Activated naive CD8-positive, alpha-beta T cell treated with anti-CD3 and anti-CD28 coated beads for 36 hours (primary cell): ENCODE measurements around the gene HOXC12. TPM values are rescaled to one million over a fixed set of nuclear protein-coding genes. Genes with fewer than 3 reads are reported as not detected.
A peak's percentile ranks its signal among the peaks of the same experiment; 100 is the strongest.

ENCODE experiments used
- DNase-seq: peaks from one replicate; pipeline ENCODE4 v3.0.0; 2021
- H3K27ac Mint-ChIP-seq: one replicate; pipeline ENCODE4 v1.8.0; 2022; ENCODE audit warnings: mild to moderate bottlenecking, moderate library complexity, mixed read lengths
- H3K27me3 Mint-ChIP-seq: one replicate; pipeline ENCODE4 v1.8.0; 2022; ENCODE audit warnings: mild to moderate bottlenecking, mixed read lengths
- H3K36me3 Mint-ChIP-seq: one replicate; pipeline ENCODE4 v1.8.0; 2021; ENCODE audit warnings: mild to moderate bottlenecking, mixed read lengths
- H3K4me1 Mint-ChIP-seq: one replicate; pipeline ENCODE4 v1.8.0; 2021; ENCODE audit warnings: mixed read lengths
- H3K4me3 Mint-ChIP-seq: one replicate; pipeline ENCODE4 v1.8.0; 2022; ENCODE audit warnings: mild to moderate bottlenecking, moderate library complexity, mixed read lengths
- H3K9me3 Mint-ChIP-seq: one replicate; pipeline ENCODE4 v1.8.0; 2022; ENCODE audit warnings: mixed read lengths
- total RNA-seq, 2 experiments: library from RNA; stranded (reverse); gene quantifications; one replicate each; pipeline ENCODE4 v1.2.3, GENCODE V29; 2021

HOXC12 gene
- total RNA-seq, 2 experiments from 2014 or later: not detected

GRCh38 chr12:53971129-53971528 is 16.4 kb downstream of the HOXC12 start:
- DNase-seq: no peak
- Mint-ChIP-seq H3K9me3 (peaks cover 9% of the 10 kb centered on the region), H3K4me3 (no peak overlapping the region), H3K27ac (no peak overlapping the region), H3K4me1 (peaks cover 22% of the 10 kb centered on the region), H3K27me3 (peaks cover 97% of the 10 kb centered on the region), H3K36me3 (peaks cover 6% of the 10 kb centered on the region)

DNA sequence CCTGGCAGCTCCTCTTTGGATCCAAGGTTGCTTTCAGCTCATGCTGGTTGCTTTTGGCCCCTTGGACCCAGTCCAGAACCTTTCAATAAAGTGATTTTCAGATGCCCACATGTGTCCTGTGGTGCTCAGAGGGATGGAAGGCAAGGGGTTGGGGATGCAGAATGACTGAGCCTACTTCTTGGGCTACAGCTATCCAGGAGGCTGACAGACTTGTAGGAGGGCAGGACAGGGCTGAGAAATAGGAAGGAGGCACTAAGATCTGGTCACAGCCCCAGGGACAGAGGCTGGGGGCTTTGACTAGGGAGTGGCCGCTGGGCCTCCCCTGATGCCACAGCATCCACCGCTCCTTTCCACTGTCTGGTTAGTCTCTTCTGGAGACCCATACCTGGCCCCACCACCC is 17.0 kb downstream of the HOXC12 start:
- Mint-ChIP-seq H3K36me3 (peaks cover 6% of the 10 kb centered on the region), H3K27ac (no peak overlapping the region), H3K4me3 (no peak overlapping the region), H3K9me3 (peaks cover 9% of the 10 kb centered on the region), H3K27me3 (peaks cover 97% of the 10 kb centered on the region), H3K4me1 (peaks cover 16% of the 10 kb centered on the region)
- no peak for DNase-seq

GRCh38 chr12:53972152-53972702 is 17.5 kb downstream of the HOXC12 start:
- H3K27me3 Mint-ChIP-seq: peaks cover 97% of the 10 kb centered on the region
- H3K4me3 Mint-ChIP-seq: no peak overlapping the region
- DNase-seq: no peak
- peaks cover 15% of the 10 kb centered on the region for H3K4me1 Mint-ChIP-seq
- H3K27ac Mint-ChIP-seq: no peak overlapping the region
- peaks cover 6% of the 10 kb centered on the region for H3K36me3 Mint-ChIP-seq
- H3K9me3 Mint-ChIP-seq: peaks cover 9% of the 10 kb centered on the region

DNA sequence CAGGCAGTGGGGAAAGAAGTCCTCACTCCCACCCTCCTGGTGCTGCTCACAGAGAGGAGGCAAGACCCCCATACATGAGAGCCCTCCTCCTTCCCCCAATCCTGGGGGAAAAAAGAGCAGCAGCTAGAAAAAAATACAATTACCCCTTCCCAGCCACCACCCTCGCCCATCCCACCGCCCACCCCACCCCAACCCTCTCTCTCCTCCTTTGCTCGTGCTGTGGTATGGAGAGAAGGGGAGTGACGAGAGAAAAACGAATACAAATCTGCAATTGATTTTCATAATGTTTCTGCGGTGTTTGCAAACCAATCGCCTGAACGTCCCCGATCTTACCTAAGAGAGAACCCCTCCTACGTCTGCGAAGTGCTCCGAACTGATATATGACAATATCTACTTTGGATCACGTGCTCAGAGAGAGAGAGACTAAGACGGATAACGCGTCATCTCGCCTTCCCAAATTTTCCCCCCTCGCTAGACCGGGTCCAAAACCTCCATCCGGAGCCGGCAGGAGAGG is 18.1 kb downstream of the HOXC12 start, which contains the start of gene HOXC11:
Gene HOXC11 (plus strand): TSS at position 405 of the 514 bp plus-strand sequence. CDS start 116 bp downstream, outside the sequence.
- Mint-ChIP-seq H3K4me3 (peak within 1 kb of the TSS; percentile 29), H3K36me3 (peaks cover 6% of the 10 kb centered on the region), H3K27me3 (peaks cover 97% of the 10 kb centered on the region), H3K4me1 (peaks cover 15% of the 10 kb centered on the region), H3K9me3 (peaks cover 9% of the 10 kb centered on the region), H3K27ac (peak within 1 kb of the TSS; percentile 57)
- no peak for DNase-seq

DNA sequence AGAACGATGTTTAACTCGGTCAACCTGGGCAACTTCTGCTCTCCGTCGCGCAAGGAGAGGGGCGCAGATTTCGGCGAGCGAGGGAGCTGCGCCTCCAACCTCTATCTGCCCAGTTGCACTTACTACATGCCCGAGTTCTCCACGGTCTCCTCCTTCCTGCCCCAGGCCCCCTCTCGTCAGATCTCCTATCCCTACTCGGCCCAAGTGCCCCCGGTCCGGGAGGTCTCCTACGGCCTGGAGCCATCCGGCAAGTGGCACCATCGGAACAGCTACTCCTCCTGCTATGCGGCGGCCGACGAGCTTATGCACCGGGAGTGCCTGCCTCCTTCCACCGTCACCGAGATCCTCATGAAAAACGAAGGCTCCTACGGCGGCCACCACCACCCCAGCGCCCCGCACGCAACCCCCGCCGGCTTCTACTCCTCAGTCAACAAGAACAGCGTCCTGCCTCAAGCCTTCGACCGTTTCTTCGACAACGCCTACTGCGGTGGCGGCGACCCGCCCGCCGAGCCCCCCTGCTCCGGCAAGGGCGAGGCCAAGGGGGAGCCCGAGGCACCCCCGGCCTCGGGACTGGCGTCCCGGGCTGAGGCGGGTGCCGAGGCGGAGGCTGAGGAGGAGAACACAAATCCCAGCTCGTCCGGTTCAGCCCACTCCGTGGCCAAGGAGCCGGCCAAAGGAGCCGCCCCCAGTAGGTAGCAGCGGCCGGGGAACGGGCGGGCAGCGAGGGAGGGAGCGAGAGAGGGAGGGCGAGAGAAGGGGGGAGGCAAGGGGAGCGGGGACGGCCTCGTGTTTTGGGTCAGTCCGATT is 18.7 kb downstream of the HOXC12 start:
- no peak for DNase-seq
- Mint-ChIP-seq H3K36me3 (peaks cover 6% of the 10 kb centered on the region), H3K9me3 (peaks cover 9% of the 10 kb centered on the region), H3K27me3 (peaks cover 97% of the 10 kb centered on the region), H3K4me1 (peaks cover 19% of the 10 kb centered on the region), H3K27ac (no peak overlapping the region), H3K4me3 (peak overlapping the region; percentile 29)

DNA sequence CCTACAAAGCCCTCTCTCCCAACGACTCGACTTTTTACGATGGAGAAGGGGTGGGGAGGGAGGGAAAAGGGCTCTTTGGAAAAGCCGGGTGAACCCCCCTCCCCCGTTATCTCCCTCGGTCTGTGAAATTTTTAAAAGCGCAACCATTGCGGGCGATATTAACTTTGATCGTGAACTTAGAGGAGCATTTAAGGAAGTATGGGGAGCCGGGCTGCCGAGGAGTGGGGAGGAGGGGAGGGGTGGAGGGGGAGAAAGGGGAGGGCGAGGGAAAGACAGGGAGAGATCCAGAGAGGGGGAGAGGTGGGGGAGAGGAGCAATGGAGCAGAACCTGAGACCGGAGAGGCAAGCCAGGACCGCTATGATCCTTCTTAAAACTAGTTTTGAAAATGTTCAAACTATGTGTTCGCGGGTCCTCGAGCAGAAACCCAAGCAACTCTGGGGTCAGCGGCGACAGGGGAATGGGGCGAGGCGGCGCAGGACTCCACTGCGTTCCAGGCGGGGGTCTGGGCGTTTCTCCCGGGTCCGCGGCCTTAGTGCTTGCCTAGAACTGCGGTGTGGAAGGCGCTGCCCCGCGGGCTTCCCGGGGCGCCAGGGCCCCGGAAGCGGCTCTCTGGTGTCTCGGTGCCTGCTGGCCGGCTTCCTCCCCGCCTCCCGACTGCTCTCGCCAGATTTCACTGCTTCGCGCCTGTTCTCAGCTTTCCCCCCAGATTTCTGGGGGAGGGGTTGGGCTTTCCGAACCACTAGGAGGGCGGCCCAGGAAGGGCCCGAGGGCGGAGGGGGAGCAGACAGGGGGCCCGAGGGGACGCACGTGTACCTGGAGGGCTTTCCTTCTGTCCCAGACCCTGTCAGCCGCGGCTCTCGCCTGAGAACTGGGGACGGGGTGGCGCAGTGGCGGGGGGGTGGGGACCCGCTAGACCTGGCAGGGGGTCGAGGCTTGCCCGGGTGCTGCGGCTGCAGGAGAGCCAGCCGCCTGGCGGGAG is 19.7 kb downstream of the HOXC12 start, which contains the start of gene HOTAIR:
Gene HOTAIR (minus strand): TSS at position 871 of the 980 bp plus-strand sequence.
- peaks cover 19% of the 10 kb centered on the region for H3K4me1 Mint-ChIP-seq
- peaks cover 9% of the 10 kb centered on the region for H3K9me3 Mint-ChIP-seq
- H3K27ac Mint-ChIP-seq: no peak within 1 kb of the TSS
- peaks cover 97% of the 10 kb centered on the region for H3K27me3 Mint-ChIP-seq
- H3K36me3 Mint-ChIP-seq: peaks cover 6% of the 10 kb centered on the region
- DNase-seq: no peak
- peak within 1 kb of the TSS; percentile 47 for H3K4me3 Mint-ChIP-seq

GRCh38 chr12:53975064-53975471 is 20.4 kb downstream of the HOXC12 start:
- no peak for DNase-seq
- Mint-ChIP-seq H3K36me3 (peaks cover 6% of the 10 kb centered on the region), H3K27me3 (peaks cover 97% of the 10 kb centered on the region), H3K4me1 (peaks cover 19% of the 10 kb centered on the region), H3K9me3 (peaks cover 9% of the 10 kb centered on the region), H3K27ac (no peak overlapping the region), H3K4me3 (peak overlapping the region; percentile 32)

GRCh38 chr12:53975479-53976152 is 20.9 kb downstream of the HOXC12 start:
- no peak overlapping the region for H3K27ac Mint-ChIP-seq
- H3K4me3 Mint-ChIP-seq: peak overlapping the region; percentile 34
- H3K27me3 Mint-ChIP-seq: peaks cover 97% of the 10 kb centered on the region
- H3K9me3 Mint-ChIP-seq: peaks cover 9% of the 10 kb centered on the region
- DNase-seq: no peak
- peaks cover 6% of the 10 kb centered on the region for H3K36me3 Mint-ChIP-seq
- H3K4me1 Mint-ChIP-seq: peaks cover 22% of the 10 kb centered on the region

DNA sequence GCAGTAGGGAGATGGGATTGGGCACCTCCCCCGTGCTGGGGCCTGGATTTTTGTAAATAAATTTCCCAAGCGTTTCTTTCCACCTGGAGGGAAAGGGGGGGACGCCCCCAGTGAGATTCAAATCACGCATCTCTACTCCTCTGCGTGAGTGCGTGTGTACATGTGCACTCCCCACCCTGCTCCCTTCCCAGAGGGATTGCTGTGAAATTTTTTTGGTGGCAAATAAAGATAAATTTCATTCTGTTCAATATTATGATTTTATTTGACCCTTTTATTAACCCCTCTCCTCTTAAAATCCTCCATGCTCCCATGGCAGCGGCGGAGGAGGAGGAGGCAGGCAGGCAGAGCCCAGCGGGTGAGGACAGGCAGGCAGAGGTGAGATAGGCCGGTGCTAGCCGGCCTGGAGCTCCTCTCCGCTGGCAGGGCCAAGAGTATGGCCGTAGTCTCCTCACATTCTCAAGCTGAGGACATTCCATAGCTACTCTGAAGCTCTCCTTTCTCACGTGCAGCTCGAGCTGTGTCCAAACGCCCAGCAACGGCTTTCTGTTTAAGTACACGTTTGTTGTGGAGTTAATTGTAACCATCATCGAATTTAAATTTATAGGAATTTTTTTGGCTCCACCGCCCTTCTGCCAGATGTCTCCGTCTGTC is 21.6 kb downstream of the HOXC12 start:
- peaks cover 97% of the 10 kb centered on the region for H3K27me3 Mint-ChIP-seq
- H3K36me3 Mint-ChIP-seq: peaks cover 6% of the 10 kb centered on the region
- H3K27ac Mint-ChIP-seq: no peak overlapping the region
- no peak overlapping the region for H3K4me3 Mint-ChIP-seq
- peaks cover 22% of the 10 kb centered on the region for H3K4me1 Mint-ChIP-seq
- no peak for DNase-seq
- peaks cover 9% of the 10 kb centered on the region for H3K9me3 Mint-ChIP-seq

GRCh38 chr12:53976823-53977595 is 22.3 kb downstream of the HOXC12 start:
- peaks cover 96% of the 10 kb centered on the region for H3K27me3 Mint-ChIP-seq
- H3K4me1 Mint-ChIP-seq: peaks cover 22% of the 10 kb centered on the region
- no peak overlapping the region for H3K4me3 Mint-ChIP-seq

DNA sequence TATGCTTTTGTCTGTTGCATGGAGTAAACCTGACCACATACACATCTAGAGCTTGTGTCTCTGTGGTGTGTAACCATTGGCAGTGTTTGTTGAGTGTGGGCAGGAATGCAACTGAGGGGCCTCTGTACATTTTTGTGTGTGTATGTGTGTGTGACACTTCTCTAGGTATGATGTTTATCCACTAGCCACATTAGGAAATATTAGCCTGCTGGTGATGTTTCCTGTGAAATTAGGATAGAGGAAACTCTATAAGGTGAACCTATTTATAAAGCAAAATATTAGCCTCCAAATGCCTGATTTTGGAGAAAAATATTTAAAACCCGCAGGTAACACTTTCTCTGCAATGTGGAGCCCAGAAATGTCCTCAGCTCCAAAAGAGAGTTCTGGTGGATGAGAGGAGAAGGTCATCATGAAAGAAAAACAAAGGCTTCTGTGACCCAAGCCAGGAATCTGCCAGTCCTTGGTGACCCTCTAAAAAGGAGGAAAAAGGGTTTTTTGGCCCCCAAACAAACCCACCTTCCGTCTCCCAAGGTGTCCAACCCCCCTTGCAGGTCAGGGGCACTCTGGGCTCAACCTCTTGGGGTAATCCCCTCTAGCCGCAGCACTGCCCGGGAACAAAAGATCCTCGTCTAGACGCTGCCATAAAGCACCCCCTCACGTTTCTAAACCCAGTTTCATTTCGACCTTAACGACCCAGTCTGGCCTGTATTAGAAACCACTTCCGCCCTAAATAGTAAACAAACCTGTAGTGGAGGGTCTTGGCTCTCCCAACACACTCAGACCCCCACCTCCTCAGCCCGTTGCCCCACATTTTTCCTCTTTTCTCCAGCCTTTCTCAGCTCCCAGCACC is 23.1 kb downstream of the HOXC12 start:
- H3K4me1 Mint-ChIP-seq: peaks cover 22% of the 10 kb centered on the region
- H3K4me3 Mint-ChIP-seq: no peak overlapping the region
- no peak overlapping the region for H3K27ac Mint-ChIP-seq
- peaks cover 6% of the 10 kb centered on the region for H3K36me3 Mint-ChIP-seq
- H3K27me3 Mint-ChIP-seq: peaks cover 96% of the 10 kb centered on the region
- no peak for DNase-seq
- peaks cover 8% of the 10 kb centered on the region for H3K9me3 Mint-ChIP-seq

More at GRCh38 chr12:53976823-53977595, 22.3 kb downstream of the HOXC12 start:
- H3K27ac Mint-ChIP-seq: no peak overlapping the region
- DNase-seq: no peak
- H3K36me3 Mint-ChIP-seq: peaks cover 6% of the 10 kb centered on the region
- peaks cover 9% of the 10 kb centered on the region for H3K9me3 Mint-ChIP-seq

- Mint-ChIP-seq H3K9me3 (peaks cover 3% of the 10 kb centered on the region), H3K36me3 (no peaks in the 10 kb centered on the region), H3K27ac (no peak overlapping the region), H3K27me3 (peaks cover 98% of the 10 kb centered on the region), H3K4me1 (peaks cover 15% of the 10 kb centered on the region), H3K4me3 (no peak overlapping the region)
- no peak for DNase-seq
These were observed 24.0 kb downstream of the HOXC12 start for GRCh38 chr12:53978477-53979356.
